ENCODE measurements around the gene COX11.

Gene COX11

DNA sequence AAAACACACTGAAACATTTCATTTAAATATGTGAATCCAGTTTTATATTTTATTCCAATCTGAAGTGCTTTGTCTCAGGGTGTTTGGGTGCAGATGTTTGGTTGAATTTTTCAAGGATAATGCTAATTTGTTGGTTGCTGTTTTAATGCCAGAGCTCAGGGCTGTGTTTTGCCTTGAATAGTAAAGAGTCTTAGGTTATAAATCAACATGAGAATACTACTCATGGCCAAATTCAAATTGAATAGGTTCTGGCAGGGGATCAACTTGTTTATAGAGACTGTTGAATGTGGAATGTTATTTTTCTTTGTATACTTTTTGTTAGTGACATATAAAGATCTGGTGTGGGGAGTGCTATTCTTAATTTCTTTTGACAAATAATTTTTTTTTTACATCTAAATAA lies 49.0 kb downstream of the COX11 start:
- TF ChIP-seq, protein P1, sequence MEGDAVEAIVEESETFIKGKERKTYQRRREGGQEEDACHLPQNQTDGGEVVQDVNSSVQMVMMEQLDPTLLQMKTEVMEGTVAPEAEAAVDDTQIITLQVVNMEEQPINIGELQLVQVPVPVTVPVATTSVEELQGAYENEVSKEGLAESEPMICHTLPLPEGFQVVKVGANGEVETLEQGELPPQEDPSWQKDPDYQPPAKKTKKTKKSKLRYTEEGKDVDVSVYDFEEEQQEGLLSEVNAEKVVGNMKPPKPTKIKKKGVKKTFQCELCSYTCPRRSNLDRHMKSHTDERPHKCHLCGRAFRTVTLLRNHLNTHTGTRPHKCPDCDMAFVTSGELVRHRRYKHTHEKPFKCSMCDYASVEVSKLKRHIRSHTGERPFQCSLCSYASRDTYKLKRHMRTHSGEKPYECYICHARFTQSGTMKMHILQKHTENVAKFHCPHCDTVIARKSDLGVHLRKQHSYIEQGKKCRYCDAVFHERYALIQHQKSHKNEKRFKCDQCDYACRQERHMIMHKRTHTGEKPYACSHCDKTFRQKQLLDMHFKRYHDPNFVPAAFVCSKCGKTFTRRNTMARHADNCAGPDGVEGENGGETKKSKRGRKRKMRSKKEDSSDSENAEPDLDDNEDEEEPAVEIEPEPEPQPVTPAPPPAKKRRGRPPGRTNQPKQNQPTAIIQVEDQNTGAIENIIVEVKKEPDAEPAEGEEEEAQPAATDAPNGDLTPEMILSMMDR (conservative IDR thresholded peaks at IDR 0.05; ENCODE audit: low read depth, low read length) = no peak
- no peak for DNase-seq (ENCODE audit: low read depth)

DNA sequence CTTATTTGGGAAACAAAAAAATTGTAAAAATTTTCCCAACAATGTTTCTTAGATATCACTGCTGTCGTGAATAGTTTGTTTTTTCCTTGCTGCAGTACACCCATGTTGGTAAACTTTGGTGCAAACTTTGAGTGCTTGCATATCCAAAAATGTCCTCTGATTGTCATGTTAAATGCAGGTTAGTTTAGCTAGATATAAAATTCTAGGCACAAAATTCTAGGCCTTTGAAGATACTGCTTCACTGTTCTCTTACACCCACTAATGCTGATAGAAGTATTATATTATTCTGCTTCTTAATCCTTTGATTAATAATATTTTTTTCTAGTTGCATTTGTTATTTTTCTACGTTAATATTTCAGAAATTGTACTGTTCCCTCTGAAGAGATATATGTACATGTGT lies 51.7 kb downstream of the COX11 start:
- TF ChIP-seq, protein P1 (conservative IDR thresholded peaks at IDR 0.05; ENCODE audit: low read depth, low read length) = no peak

More for the DNA sequence above, 49.0 kb downstream of the COX11 start:
- no peak overlapping the region for H3K4me3 ChIP-seq (ENCODE audit: low read length)

More for the DNA sequence above, 51.7 kb downstream of the COX11 start:
- DNase-seq (ENCODE audit: low read depth) = no peak
- no peak overlapping the region for H3K4me3 ChIP-seq (ENCODE audit: low read length)
